ENCODE data around the gene VPS51.

The VPS51 gene

DNA sequence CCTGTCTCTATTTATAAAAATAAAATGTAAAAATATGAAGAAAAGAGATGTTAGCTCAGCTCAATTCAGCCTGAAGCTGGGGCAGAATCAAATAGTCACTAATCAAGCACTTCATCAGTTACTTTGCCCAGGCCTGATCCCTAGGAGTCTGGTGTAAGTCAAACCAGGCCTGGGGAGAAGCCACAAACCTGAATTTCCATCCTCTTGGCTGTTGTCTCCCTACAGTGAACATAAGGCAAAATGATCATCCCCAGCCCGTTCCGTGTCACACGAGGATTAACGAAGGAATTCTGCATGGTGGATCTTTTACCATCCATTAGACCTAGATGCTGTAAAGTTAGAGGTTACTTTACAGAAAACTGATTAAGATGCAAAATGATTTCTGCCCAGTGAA is 31.2 kb upstream of the VPS51 start:
- H3K27ac ChIP-seq: no peak overlapping the region

DNA sequence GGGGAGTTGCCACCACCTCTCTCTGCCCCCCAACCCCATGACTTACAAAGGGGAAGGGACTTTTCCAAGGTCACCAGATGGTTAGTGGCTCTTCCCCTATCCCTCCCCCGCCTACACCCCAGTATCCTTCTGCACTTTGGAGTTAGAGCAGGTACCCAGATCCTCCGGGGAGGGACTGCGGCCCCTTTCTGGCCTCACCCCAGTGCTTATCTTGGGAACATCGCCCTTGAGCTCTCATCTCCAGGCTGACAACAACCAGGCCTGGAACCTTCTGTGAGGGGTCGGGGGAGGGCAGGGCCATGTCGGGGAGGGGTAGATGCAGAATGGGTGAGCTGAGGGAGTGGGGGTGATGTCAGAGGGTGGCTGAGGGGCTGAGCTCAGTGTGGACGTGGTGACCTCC is 30.2 kb upstream of the VPS51 start:
- TF ChIP-seq, protein P1, sequence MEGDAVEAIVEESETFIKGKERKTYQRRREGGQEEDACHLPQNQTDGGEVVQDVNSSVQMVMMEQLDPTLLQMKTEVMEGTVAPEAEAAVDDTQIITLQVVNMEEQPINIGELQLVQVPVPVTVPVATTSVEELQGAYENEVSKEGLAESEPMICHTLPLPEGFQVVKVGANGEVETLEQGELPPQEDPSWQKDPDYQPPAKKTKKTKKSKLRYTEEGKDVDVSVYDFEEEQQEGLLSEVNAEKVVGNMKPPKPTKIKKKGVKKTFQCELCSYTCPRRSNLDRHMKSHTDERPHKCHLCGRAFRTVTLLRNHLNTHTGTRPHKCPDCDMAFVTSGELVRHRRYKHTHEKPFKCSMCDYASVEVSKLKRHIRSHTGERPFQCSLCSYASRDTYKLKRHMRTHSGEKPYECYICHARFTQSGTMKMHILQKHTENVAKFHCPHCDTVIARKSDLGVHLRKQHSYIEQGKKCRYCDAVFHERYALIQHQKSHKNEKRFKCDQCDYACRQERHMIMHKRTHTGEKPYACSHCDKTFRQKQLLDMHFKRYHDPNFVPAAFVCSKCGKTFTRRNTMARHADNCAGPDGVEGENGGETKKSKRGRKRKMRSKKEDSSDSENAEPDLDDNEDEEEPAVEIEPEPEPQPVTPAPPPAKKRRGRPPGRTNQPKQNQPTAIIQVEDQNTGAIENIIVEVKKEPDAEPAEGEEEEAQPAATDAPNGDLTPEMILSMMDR (conservative IDR thresholded peaks at IDR 0.05): no peak
- TF ChIP-seq ZFX (IDR thresholded peaks at IDR 0.05): no peak
- H3K27ac ChIP-seq: no peak overlapping the region

More for the DNA sequence above, 31.2 kb upstream of the VPS51 start:
- TF ChIP-seq, protein P1 (conservative IDR thresholded peaks at IDR 0.05): no peak
- TF ChIP-seq ZFX (IDR thresholded peaks at IDR 0.05): no peak

DNA sequence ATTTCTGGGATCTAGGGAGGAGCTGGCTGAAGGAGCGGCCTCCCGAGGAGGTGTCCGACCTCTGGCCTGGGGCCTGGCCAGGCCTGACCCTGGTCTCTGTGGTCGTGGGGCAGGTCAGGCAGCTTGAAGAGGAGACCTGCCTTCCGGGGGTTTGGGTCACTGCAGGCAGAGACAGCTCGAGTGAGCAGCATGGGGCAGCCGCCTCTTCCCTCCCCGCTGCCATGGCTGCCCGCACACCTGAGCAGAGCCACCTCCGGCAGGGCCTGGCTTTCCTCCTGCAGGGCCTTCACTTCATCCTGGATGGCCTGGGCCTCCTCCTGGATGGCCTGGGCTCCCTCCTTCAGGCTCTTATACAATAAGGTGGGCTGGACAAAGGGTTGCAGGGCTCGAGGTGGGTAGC is 29.7 kb upstream of the VPS51 start:
- TF ChIP-seq, protein P1 (conservative IDR thresholded peaks at IDR 0.05): no peak
- TF ChIP-seq ZFX (IDR thresholded peaks at IDR 0.05): no peak
- no peak overlapping the region for H3K27ac ChIP-seq

DNA sequence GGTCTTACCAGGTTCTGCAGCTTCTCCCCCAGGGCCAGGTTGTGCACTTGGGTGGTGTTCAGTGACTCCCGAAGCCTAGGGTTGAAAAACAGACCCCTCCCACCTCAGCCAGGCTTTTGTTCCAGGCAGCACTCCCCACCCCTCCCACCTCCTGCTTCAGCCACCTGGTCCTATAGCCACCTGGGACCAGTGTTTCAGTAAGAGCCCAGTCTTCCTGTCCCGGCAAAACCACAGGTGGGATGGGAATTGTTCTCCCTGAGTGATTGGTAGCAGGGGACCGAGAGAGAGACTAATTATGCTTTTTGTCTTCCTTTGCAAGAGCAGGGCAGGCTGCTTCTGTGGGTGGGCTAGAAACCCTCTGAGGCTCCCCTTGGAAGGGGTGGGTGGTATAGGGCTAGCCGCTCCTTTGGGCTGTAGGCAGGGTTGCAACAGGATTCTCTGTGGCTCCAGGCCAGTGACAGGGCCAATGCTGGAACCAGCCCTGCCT is 29.2 kb upstream of the VPS51 start:
- TF ChIP-seq ZFX (IDR thresholded peaks at IDR 0.05): no peak
- TF ChIP-seq, protein P1 (conservative IDR thresholded peaks at IDR 0.05): no peak
- no peak overlapping the region for H3K27ac ChIP-seq

DNA sequence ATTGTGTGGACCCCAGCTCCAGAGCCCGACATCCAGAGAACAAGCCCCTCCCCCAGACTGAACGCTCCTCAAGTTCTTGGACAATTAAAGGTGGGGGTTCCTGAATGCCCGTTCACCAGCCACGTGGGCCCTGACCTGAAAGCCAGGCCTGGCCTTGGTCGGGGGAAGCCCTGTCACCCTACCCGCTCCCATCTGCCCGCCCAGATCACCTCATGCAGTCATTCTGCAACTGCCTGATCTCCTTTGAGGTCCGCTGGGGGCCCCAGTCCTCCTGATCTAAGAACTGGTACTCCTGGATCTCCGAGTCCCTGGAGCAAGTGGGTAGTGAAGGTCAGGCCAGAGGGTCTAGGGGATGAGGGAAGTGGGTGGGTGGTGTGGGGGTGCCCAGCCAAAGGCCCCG is 28.6 kb upstream of the VPS51 start:
- TF ChIP-seq, protein P1 (conservative IDR thresholded peaks at IDR 0.05): no peak
- no peak overlapping the region for H3K27ac ChIP-seq

DNA sequence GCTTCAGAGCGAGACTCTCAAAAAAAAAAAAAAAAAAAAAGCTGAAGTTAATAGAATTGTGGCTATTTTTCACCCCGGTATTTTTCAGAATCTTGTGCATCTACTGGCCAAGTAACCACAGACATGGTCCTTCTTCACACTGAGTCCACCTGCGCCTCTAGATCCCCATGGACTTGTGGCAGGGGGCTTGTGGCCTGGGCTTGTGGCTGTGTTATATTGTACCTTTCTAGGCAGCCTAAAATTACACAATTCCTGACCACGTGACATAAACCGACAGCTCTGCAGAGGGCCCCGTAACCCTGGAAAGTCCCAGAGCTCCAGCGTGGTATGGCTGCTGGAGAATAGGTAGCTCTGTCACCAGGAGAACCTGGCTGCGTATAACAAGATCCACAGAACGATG is 26.8 kb upstream of the VPS51 start:
- no peak for TF ChIP-seq ZFX (IDR thresholded peaks at IDR 0.05)
- TF ChIP-seq, protein P1 (conservative IDR thresholded peaks at IDR 0.05): no peak
- no peak overlapping the region for H3K27ac ChIP-seq

DNA sequence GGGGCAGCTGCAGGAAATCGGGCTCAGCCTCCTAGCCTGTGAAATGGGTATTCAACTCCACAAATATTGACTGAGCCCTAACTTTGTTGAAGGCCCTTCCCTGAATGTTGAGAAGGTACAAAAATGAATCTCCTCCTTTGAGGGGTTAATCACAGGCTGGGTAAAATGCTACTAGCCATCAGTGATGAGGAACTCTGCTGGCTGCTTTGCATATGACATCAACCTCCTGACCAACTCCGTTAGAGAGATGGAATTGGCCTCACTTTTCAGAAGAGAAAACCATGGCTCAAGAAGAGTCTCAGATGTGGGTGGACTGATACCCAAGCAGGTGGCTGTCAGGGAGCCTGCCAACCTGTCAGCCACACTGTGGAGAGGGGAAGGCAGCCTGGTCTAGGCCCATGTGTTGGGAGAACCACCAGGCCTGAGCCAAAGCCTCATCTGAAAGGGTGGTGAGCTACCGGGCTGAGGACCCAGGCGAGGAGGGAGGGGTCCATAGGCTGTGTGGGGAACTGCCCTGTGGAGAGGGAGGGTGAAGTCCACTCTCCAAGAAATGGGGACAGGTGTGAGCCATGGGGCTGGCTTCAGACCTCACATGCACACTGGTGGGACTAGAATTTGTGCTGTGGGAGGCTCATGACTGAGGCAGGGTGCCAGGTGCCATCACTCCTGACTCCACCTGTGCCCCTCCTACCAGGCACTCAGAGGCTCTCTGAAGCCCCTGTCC is 23.9 kb upstream of the VPS51 start:
- TF ChIP-seq, protein P1 (conservative IDR thresholded peaks at IDR 0.05): no peak
- TF ChIP-seq ZFX (IDR thresholded peaks at IDR 0.05): no peak
- no peak overlapping the region for H3K27ac ChIP-seq
